WTC11 (cell line): ENCODE results near the gene TLX2. TPM values are rescaled to one million over a fixed set of nuclear protein-coding genes. Genes with fewer than 3 reads are reported as not detected.
A peak's percentile ranks its signal among the peaks of the same experiment; 100 is the strongest.

ENCODE experiments used
- AFF4 ChIP-seq: sonication (generic); formaldehyde crosslinking; IDR thresholded peaks from 2 replicates; pipeline ENCODE4 v1.8.1; 2023; ENCODE audit warnings: mild to moderate bottlenecking, missing genetic modification reagents, borderline replicate concordance
- CBFB ChIP-seq: sonication (generic); formaldehyde crosslinking; IDR thresholded peaks from 2 replicates; pipeline ENCODE4 v1.8.1; 2022; ENCODE audit warnings: mild to moderate bottlenecking, low read depth, missing genetic modification reagents
- CREB1 ChIP-seq: sonication (generic); formaldehyde crosslinking; IDR thresholded peaks from 2 replicates; pipeline ENCODE4 v1.8.0; 2023; ENCODE audit warnings: mild to moderate bottlenecking, missing genetic modification reagents
- CTCF ChIP-seq: fragments of 200-600 bp; IDR thresholded peaks from 2 replicates; pipeline ENCODE4 v1.8.0; 2022; ENCODE audit warnings: antibody characterized with exemption
- E2F5 ChIP-seq: sonication (generic); formaldehyde crosslinking; IDR thresholded peaks from 2 replicates; pipeline ENCODE4 v1.8.1; 2022; ENCODE audit warnings: mild to moderate bottlenecking, moderate library complexity, missing genetic modification reagents
- ELF4 ChIP-seq: sonication (generic); formaldehyde crosslinking; IDR thresholded peaks from 2 replicates; pipeline ENCODE4 v1.8.1; 2022; ENCODE audit warnings: low read depth, mild to moderate bottlenecking, moderate library complexity, missing genetic modification reagents
- EMX1 ChIP-seq: fragments of 250-450 bp; sonication (Bioruptor Pico); IDR thresholded peaks from 2 replicates; pipeline ENCODE4 v1.8.0; 2021; ENCODE audit warnings: mild to moderate bottlenecking
- ESRRA ChIP-seq: sonication (generic); formaldehyde crosslinking; IDR thresholded peaks from 2 replicates; pipeline ENCODE4 v1.8.1; 2022; ENCODE audit warnings: mild to moderate bottlenecking, missing genetic modification reagents, borderline replicate concordance
- FOXP4 ChIP-seq: sonication (generic); formaldehyde crosslinking; IDR thresholded peaks from 2 replicates; pipeline ENCODE4 v1.8.0; 2022; ENCODE audit warnings: mild to moderate bottlenecking, missing genetic modification reagents
- IRF1 ChIP-seq: sonication (generic); formaldehyde crosslinking; IDR thresholded peaks from 2 replicates; pipeline ENCODE4 v1.8.0; 2023; ENCODE audit warnings: missing genetic modification reagents
- IRF2 ChIP-seq: sonication (generic); formaldehyde crosslinking; IDR thresholded peaks from 2 replicates; pipeline ENCODE4 v1.8.0; 2022; ENCODE audit warnings: low read depth, missing genetic modification reagents, borderline replicate concordance
- MXD4 ChIP-seq: fragments of 250-450 bp; sonication (Bioruptor Pico); IDR thresholded peaks from 2 replicates; pipeline ENCODE4 v1.8.0; 2021; ENCODE audit warnings: mild to moderate bottlenecking, moderate library complexity, borderline replicate concordance
- MYBL2 ChIP-seq: sonication (generic); formaldehyde crosslinking; IDR thresholded peaks from 2 replicates; pipeline ENCODE4 v1.8.1; 2023; ENCODE audit warnings: mild to moderate bottlenecking, moderate library complexity, missing genetic modification reagents
- PRDM15 ChIP-seq: sonication (generic); formaldehyde crosslinking; IDR thresholded peaks from 2 replicates; pipeline ENCODE4 v1.8.0; 2022; ENCODE audit warnings: missing genetic modification reagents
- SMAD4 ChIP-seq: sonication (generic); formaldehyde crosslinking; IDR thresholded peaks from 2 replicates; pipeline ENCODE4 v1.8.0; 2022; ENCODE audit warnings: mild to moderate bottlenecking, missing genetic modification reagents
- TCF7 ChIP-seq: sonication (generic); formaldehyde crosslinking; IDR thresholded peaks from 2 replicates; pipeline ENCODE4 v1.8.0; 2022; ENCODE audit warnings: mild to moderate bottlenecking, low read depth, missing genetic modification reagents, moderate library complexity
- TEAD1 ChIP-seq: sonication (generic); formaldehyde crosslinking; IDR thresholded peaks from 2 replicates; pipeline ENCODE4 v1.8.0; 2022; ENCODE audit warnings: mild to moderate bottlenecking, missing genetic modification reagents
- ZBTB43 ChIP-seq: sonication (generic); formaldehyde crosslinking; IDR thresholded peaks from 2 replicates; pipeline ENCODE4 v1.8.1; 2023; ENCODE audit warnings: mild to moderate bottlenecking, missing genetic modification reagents
- ZNF121 ChIP-seq: sonication (generic); formaldehyde crosslinking; IDR thresholded peaks from 2 replicates; pipeline ENCODE4 v1.8.0; 2023; ENCODE audit warnings: missing genetic modification reagents
- ZNF281 ChIP-seq: sonication (generic); formaldehyde crosslinking; IDR thresholded peaks from 2 replicates; pipeline ENCODE4 v1.8.0; 2023; ENCODE audit warnings: mild to moderate bottlenecking, missing genetic modification reagents
- total RNA-seq: library from RNA; stranded (reverse); gene quantifications from 3 replicates; pipeline ENCODE4 v1.2.3, GENCODE V29; 2021

Gene TLX2
- total RNA-seq, 1 experiment from 2014 or later = 0.26 TPM

GRCh38 chr2:74548900-74549826 is 34.9 kb downstream of the TLX2 start (continued):
- TF ChIP-seq PRDM15 (CRISPR knock-in tag) (no peak), IRF1 (no peak), ELF4 (CRISPR knock-in tag) (no peak), TEAD1 (CRISPR knock-in tag) (peak; percentile 85), CBFB (CRISPR knock-in tag) (no peak), CTCF (no peak), CREB1 (no peak), FOXP4 (peak; percentile 70; the same call in 1 of the 2 replicates), MXD4 (CRISPR knock-in tag) (no peak), ZNF281 (CRISPR knock-in tag) (peak; percentile 31; the same call in 1 of the 2 replicates), ZBTB43 (CRISPR knock-in tag) (no peak), MYBL2 (no peak), ESRRA (CRISPR knock-in tag) (0 out of 2 replicates have a peak, but pooled peaks have one; percentile 16), ZNF121 (CRISPR knock-in tag) (no peak), E2F5 (CRISPR knock-in tag) (peak; percentile 78; the same call in 1 of the 2 replicates), SMAD4 (CRISPR knock-in tag) (no peak), EMX1 (CRISPR knock-in tag) (no peak), IRF2 (CRISPR knock-in tag) (no peak), TCF7 (CRISPR knock-in tag) (no peak), AFF4 (CRISPR knock-in tag) (no peak)
